Neuronal stem cell (in vitro differentiated cells): ENCODE results near the gene NDUFAB1.

ENCODE experiments used
- DNase-seq: peaks from one replicate; pipeline ENCODE4 v3.0.0-alpha.2; 2013; ENCODE audit warnings: low spot score
- H2AFZ ChIP-seq: one replicate; pipeline ENCODE4 v1.6.1; 2013; ENCODE audit warnings: mild to moderate bottlenecking, low read length, inconsistent platforms
- H2AK5ac ChIP-seq: 2 replicates; pipeline ENCODE4 v1.6.1; 2013; ENCODE audit warnings: low read depth, mild to moderate bottlenecking, inconsistent platforms, low read length, moderate library complexity, mixed read lengths
- H2BK120ac ChIP-seq: 2 replicates; pipeline ENCODE4 v1.6.1; 2013; ENCODE audit warnings: low read depth, mild to moderate bottlenecking, inconsistent platforms, low read length, moderate library complexity, mixed read lengths
- H2BK12ac ChIP-seq: one replicate; pipeline ENCODE4 v1.6.1; 2013; ENCODE audit warnings: low read length, inconsistent platforms
- H2BK15ac ChIP-seq: 2 replicates; pipeline ENCODE4 v1.6.1; 2013; ENCODE audit warnings: mild to moderate bottlenecking, low read length, inconsistent platforms, mixed read lengths
- H2BK5ac ChIP-seq: one replicate; pipeline ENCODE4 v1.6.1; 2013; ENCODE audit warnings: inconsistent platforms, mild to moderate bottlenecking, low read length, moderate library complexity
- H3K14ac ChIP-seq: one replicate; pipeline ENCODE4 v1.6.1; 2013; ENCODE audit warnings: low read length, inconsistent platforms
- H3K18ac ChIP-seq: 2 replicates; pipeline ENCODE4 v1.6.1; 2013; ENCODE audit warnings: low read length, inconsistent platforms
- H3K23ac ChIP-seq: 2 replicates; pipeline ENCODE4 v1.6.1; 2013; ENCODE audit warnings: low read depth, mild to moderate bottlenecking, mixed read lengths, low read length, inconsistent platforms; ENCODE audit not compliant: poor library complexity
- H3K27ac ChIP-seq: replicated peaks from 3 replicates; pipeline ENCODE4 v1.5.1; 2013; ENCODE audit warnings: low read length, inconsistent platforms
- H3K27me3 ChIP-seq, 3 experiments: 2 replicates each; pipeline ENCODE4 v1.6.1; 2013; ENCODE audit warnings: low read length in 3 of 3, mild to moderate bottlenecking in 2 of 3, inconsistent platforms in 1 of 3, low read depth in 1 of 3, mixed read lengths in 1 of 3, moderate library complexity in 1 of 3; ENCODE audit not compliant: control insufficient read depth in 3 of 3, insufficient read depth in 3 of 3
- H3K36me3 ChIP-seq, 2 donors: replicated peaks in 1 of 2; 2 replicates each; pipeline ENCODE4 v1.6.1; 2013; ENCODE audit warnings: low read length in 2 of 2; ENCODE audit not compliant: control insufficient read depth in 2 of 2, insufficient read depth in 2 of 2
- H3K4ac ChIP-seq: 2 replicates; pipeline ENCODE4 v1.6.1; 2013; ENCODE audit warnings: inconsistent platforms, mild to moderate bottlenecking, low read length, moderate library complexity
- H3K4me1 ChIP-seq, 2 donors: 1 replicate in 1 of 2; 2 replicates in 1 of 2; pipeline ENCODE4 v1.6.1; 2013; ENCODE audit warnings: low read length in 2 of 2, low read depth in 1 of 2; ENCODE audit not compliant: control insufficient read depth in 2 of 2, insufficient read depth in 1 of 2
- H3K4me2 ChIP-seq: one replicate; pipeline ENCODE4 v1.6.1; 2013; ENCODE audit warnings: mild to moderate bottlenecking, low read length, inconsistent platforms; ENCODE audit not compliant: insufficient read depth, poor library complexity, severe bottlenecking
- H3K4me3 ChIP-seq, 2 donors: 2 replicates each; pipeline ENCODE4 v1.5.1; 2013; ENCODE audit warnings: low read length in 2 of 2, mild to moderate bottlenecking in 2 of 2, inconsistent platforms in 1 of 2, moderate library complexity in 1 of 2
- H3K79me1 ChIP-seq: one replicate; pipeline ENCODE4 v1.6.1; 2013; ENCODE audit warnings: low read depth, mild to moderate bottlenecking, inconsistent platforms, low read length, moderate library complexity
- H3K9ac ChIP-seq: one replicate; pipeline ENCODE4 v1.6.1; 2013; ENCODE audit warnings: mild to moderate bottlenecking, low read depth, low read length, inconsistent platforms; ENCODE audit not compliant: poor library complexity
- H3K9me3 ChIP-seq, 2 donors: replicated peaks in 1 of 2; 2 replicates each; pipeline versions ENCODE3 to v1.6.1; 2013; ENCODE audit warnings: low read length in 2 of 2, mild to moderate bottlenecking in 2 of 2, inconsistent platforms in 1 of 2, low read depth in 1 of 2, mixed read lengths in 1 of 2, moderate library complexity in 1 of 2; ENCODE audit not compliant: control insufficient read depth in 2 of 2, insufficient read depth in 1 of 2
- H4K8ac ChIP-seq: one replicate; pipeline ENCODE4 v1.6.1; 2013; ENCODE audit warnings: low read depth, mild to moderate bottlenecking, inconsistent platforms, low read length, moderate library complexity
- H4K91ac ChIP-seq: one replicate; pipeline ENCODE4 v1.6.1; 2013; ENCODE audit warnings: low read length, low read depth, mild to moderate bottlenecking, inconsistent platforms; ENCODE audit not compliant: poor library complexity
- WGBS, 2 donors: extraction: QIAGEN DNeasy Blood & Tissue Kit; methylation state at CpG; one replicate each; pipeline ENCODE4 v1.1.7; 2013; ENCODE audit warnings: missing lambda C conversion rate in 2 of 2, mixed read lengths in 1 of 2; ENCODE audit not compliant: insufficient read length in 2 of 2, insufficient replicate concordance in 1 of 2; ENCODE audit errors: extremely low coverage in 2 of 2; 5-methylcytosine and 5-hydroxymethylcytosine counted together

Gene NDUFAB1

GRCh38 chr16:23537390-23537789, 58.7 kb downstream of the NDUFAB1 start:
- peaks cover 20 to 83% of the 10 kb centered on the region in 2 donors for H3K36me3 ChIP-seq
- H3K4me3 ChIP-seq = no peak overlapping the region
- WGBS, 2 donors = no CpG with 5 or more reads among the region's 3 CpGs

DNA sequence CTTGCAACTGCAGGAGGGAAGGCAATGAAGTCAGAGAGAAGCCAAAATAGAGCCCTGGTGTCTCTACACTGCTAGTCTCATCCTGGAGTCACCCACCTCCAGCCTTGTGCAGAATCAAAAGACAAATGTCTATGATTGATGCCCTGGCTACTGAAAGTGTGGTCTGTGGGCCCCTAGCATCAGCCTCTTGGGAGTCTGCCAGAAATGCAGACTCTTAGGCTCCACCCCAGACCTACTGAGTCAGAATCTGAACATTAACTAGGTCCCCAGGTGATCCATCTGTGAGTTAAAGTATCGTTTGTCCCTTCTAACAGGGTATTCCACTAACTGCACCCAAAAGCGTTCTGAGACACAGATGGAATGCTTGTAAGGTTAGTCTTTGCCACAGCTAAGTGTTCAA, 60.2 kb downstream of the NDUFAB1 start:
- Histone ChIP-seq H4K8ac (no peak overlapping the region), H3K27ac (no peak overlapping the region), H3K79me1 (no peaks in the 10 kb centered on the region), H3K36me3 (peaks cover 20 to 83% of the 10 kb centered on the region in 2 donors), H3K14ac (no peak overlapping the region), H2BK5ac (no peak overlapping the region), H2BK120ac (no peak overlapping the region), H3K23ac (no peak overlapping the region), H2AK5ac (no peak overlapping the region), H3K27me3 (no peaks in the 10 kb centered on the region), H2BK12ac (no peak overlapping the region), H3K4me2 (no peak overlapping the region), H2BK15ac (no peak overlapping the region), H3K9ac (no peak overlapping the region), H3K4me1 (no peaks in the 10 kb centered on the region), H3K9me3 (no peaks in the 10 kb centered on the region), H2AFZ (no peak overlapping the region), H4K91ac (no peak overlapping the region), H3K4ac (no peak overlapping the region), H3K4me3 (no peak overlapping the region), H3K18ac (no peak overlapping the region)
- WGBS, 2 donors = no CpG with 5 or more reads among the region's 2 CpGs
- DNase-seq = no peak

More at GRCh38 chr16:23537390-23537789, 58.7 kb downstream of the NDUFAB1 start:
- Histone ChIP-seq H3K4ac (no peak overlapping the region), H2AFZ (no peak overlapping the region), H3K27me3 (no peaks in the 10 kb centered on the region), H4K91ac (no peak overlapping the region), H2BK5ac (no peak overlapping the region), H3K27ac (no peak overlapping the region), H2BK15ac (no peak overlapping the region), H3K4me1 (no peaks in the 10 kb centered on the region), H4K8ac (no peak overlapping the region), H3K14ac (no peak overlapping the region), H3K18ac (no peak overlapping the region), H3K4me2 (no peak overlapping the region), H2AK5ac (no peak overlapping the region), H2BK12ac (no peak overlapping the region), H3K9ac (no peak overlapping the region), H3K9me3 (no peaks in the 10 kb centered on the region), H3K79me1 (no peaks in the 10 kb centered on the region), H3K23ac (no peak overlapping the region), H2BK120ac (no peak overlapping the region)
- no peak for DNase-seq

DNA sequence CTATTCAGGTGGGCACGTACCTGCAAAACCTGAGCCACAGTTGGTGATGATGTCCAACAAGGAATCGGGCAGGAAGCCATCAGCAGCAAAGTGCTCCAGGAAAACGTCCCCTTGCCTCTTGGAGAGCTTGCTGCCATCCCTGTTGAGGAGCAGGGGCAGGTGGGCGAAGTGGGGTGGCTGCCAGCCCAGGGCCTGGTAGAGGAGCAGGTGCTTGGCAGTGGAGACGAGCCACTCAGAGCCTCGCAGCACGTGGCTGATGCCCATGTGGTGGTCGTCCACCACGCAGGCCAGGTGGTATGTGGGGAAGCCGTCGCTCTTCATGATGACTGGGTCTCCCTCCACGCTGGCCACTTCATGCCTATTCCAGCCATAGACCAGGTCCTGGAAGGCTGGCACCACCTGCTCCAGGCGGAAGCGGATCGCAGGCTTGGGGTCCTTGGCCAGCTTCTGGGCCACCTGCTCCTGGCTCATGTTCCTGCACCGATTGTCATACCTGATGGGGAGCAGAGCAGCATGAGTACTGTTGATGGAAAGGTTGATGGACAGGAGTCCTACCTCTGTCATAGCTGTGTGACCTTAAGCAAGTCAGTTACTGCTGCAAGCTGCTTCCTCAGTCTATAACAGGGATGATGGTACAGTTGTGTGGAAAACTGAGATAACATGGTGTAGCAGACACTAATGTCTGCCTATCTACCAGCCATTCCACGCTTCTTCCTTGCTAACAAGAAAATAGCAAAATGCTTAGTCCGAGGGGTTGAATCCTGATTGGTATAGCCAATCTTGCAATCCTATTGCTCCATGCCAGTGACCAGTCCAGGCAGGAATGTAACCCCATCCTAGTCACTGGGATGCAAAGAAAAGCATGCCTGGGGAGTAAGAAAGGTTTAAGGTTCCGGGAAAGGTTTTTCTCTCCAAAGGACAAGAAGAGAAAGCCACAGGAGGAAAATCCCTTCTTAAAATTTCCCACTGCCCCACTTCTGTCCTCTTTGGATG, 61.0 kb downstream of the NDUFAB1 start:
- H3K14ac ChIP-seq = no peak overlapping the region
- no peak for DNase-seq
- H4K8ac ChIP-seq = no peak overlapping the region
- no peaks in the 10 kb centered on the region for H3K9me3 ChIP-seq
- no peaks in the 10 kb centered on the region for H3K27me3 ChIP-seq
- no peak overlapping the region for H3K9ac ChIP-seq
- H2BK15ac ChIP-seq = no peak overlapping the region
- no peaks in the 10 kb centered on the region for H3K79me1 ChIP-seq
- H2BK12ac ChIP-seq = no peak overlapping the region
- peaks cover 20 to 81% of the 10 kb centered on the region in 2 donors for H3K36me3 ChIP-seq
- H4K91ac ChIP-seq = no peak overlapping the region
- H2BK120ac ChIP-seq = no peak overlapping the region
- H3K4me2 ChIP-seq = no peak overlapping the region
- WGBS, 2 donors = no CpG with 5 or more reads among the region's 19 CpGs
- no peak overlapping the region for H2AFZ ChIP-seq
- no peak overlapping the region for H3K4me3 ChIP-seq
- no peak overlapping the region for H2BK5ac ChIP-seq
- no peaks in the 10 kb centered on the region for H3K4me1 ChIP-seq
- no peak overlapping the region for H3K18ac ChIP-seq
- no peak overlapping the region for H3K23ac ChIP-seq
- no peak overlapping the region for H3K27ac ChIP-seq
- no peak overlapping the region for H2AK5ac ChIP-seq
- H3K4ac ChIP-seq = no peak overlapping the region

- no peak overlapping the region for H2BK5ac ChIP-seq
- H2BK15ac ChIP-seq = no peak overlapping the region
- WGBS, 2 donors = no CpG with 5 or more reads among the region's 1 CpG
- H3K4me3 ChIP-seq = no peak overlapping the region
- H2AFZ ChIP-seq = no peak overlapping the region
- no peak overlapping the region for H4K91ac ChIP-seq
- peaks cover 23 to 82% of the 10 kb centered on the region in 2 donors for H3K36me3 ChIP-seq
- H4K8ac ChIP-seq = no peak overlapping the region
- no peak overlapping the region for H3K18ac ChIP-seq
- H2BK12ac ChIP-seq = no peak overlapping the region
- no peak overlapping the region for H3K23ac ChIP-seq
- H3K27me3 ChIP-seq = no peaks in the 10 kb centered on the region
- H2BK120ac ChIP-seq = no peak overlapping the region
- H3K4ac ChIP-seq = no peak overlapping the region
- no peaks in the 10 kb centered on the region for H3K79me1 ChIP-seq
- H3K4me2 ChIP-seq = no peak overlapping the region
- no peaks in the 10 kb centered on the region for H3K9me3 ChIP-seq
- H3K4me1 ChIP-seq = peaks cover 0 to 4% of the 10 kb centered on the region in 2 donors
- H3K14ac ChIP-seq = no peak overlapping the region
- no peak for DNase-seq
- no peak overlapping the region for H3K27ac ChIP-seq
- no peak overlapping the region for H3K9ac ChIP-seq
- no peak overlapping the region for H2AK5ac ChIP-seq
These were observed 63.7 kb downstream of the NDUFAB1 start for GRCh38 chr16:23532448-23532847.
